ENCODE data around the gene PCDHGA10. TPM values are rescaled to one million over a fixed set of nuclear protein-coding genes. Genes with fewer than 3 reads are reported as not detected.

Gene PCDHGA10
- total RNA-seq, 6 donors from 2014 or later: 3.0 to 19.9 (median 4.3) TPM

GRCh38 chr5:141465351-141465750 lies 52.6 kb downstream of the PCDHGA10 start:
- Histone ChIP-seq H3K27me3 (no peaks in the 10 kb centered on the region), H3K36me3 (no peaks in the 10 kb centered on the region), H3K9me3 (no peaks in the 10 kb centered on the region), H3K4me3 (no peak overlapping the region), H3K27ac (no peak overlapping the region), H3K4me1 (no peaks in the 10 kb centered on the region)
- no peak for DNase-seq
- 96 to 99% methylated on average over 3 of the region's 3 CpGs for WGBS, 2 donors
- TF ChIP-seq CTCF (IDR thresholded peaks at IDR 0.05): no peak
- no peak for TF ChIP-seq POLR2A (IDR thresholded peaks at IDR 0.05)
- no peak for TF ChIP-seq POLR2AphosphoS5 (IDR thresholded peaks at IDR 0.05)
- TF ChIP-seq EP300 (IDR thresholded peaks at IDR 0.05): no peak
- no peak for ATAC-seq (ENCODE audit: low FRiP score in 2 of 2)

Other genes starting within 250 kb of the PCDHGA10 start
- 1 to 10 TPM in 5 of 6 donors, under 1 TPM in 1; 0.30 to 2.9 (median 1.8) TPM for gene PCDHB7, start 240.3 kb upstream of the PCDHGA10 start, total RNA-seq
- gene PCDHB8, start 235.2 kb upstream of the PCDHGA10 start, total RNA-seq: 1 to 10 TPM in 1 of 6 donors, under 1 TPM in 3, not detected in 2; 0.83 to 2.1 (median 0.96) TPM
- gene PCDHB16, start 230.6 kb upstream of the PCDHGA10 start, total RNA-seq: 1 to 10 TPM; 1.6 to 4.9 (median 2.1) TPM
- gene PCDHB9, start 225.8 kb upstream of the PCDHGA10 start, total RNA-seq: 1 to 10 TPM in 4 of 6 donors, under 1 TPM in 2; 0.63 to 3.1 (median 1.2) TPM
- gene PCDHB10, start 220.6 kb upstream of the PCDHGA10 start, total RNA-seq: 1 to 10 TPM; 1.0 to 2.2 (median 1.6) TPM
- 1 to 10 TPM in 5 of 6 donors, under 1 TPM in 1; 0.78 to 3.4 (median 1.5) TPM for gene PCDHB11, start 213.4 kb upstream of the PCDHGA10 start, total RNA-seq
- 1 to 10 TPM in 4 of 6 donors, under 1 TPM in 2; 0.39 to 6.3 (median 1.8) TPM for gene PCDHB12, start 204.3 kb upstream of the PCDHGA10 start, total RNA-seq
- 1 to 10 TPM; 1.2 to 3.1 (median 2.1) TPM for gene PCDHB13, start 199.1 kb upstream of the PCDHGA10 start, total RNA-seq
- gene PCDHB14, start 189.6 kb upstream of the PCDHGA10 start, total RNA-seq: 1 to 10 TPM; 1.3 to 5.2 (median 2.7) TPM
- 1 to 10 TPM; 1.4 to 4.2 (median 2.6) TPM for gene PCDHB15, start 167.6 kb upstream of the PCDHGA10 start, total RNA-seq
- 1 to 10 TPM in 1 of 6 donors, under 1 TPM in 3, not detected in 2; 0.40 to 1.2 (median 0.55) TPM for gene SLC25A2, start 108.9 kb upstream of the PCDHGA10 start, total RNA-seq
- 10 to 100 TPM; 35.6 to 74.5 (median 39.8) TPM for gene TAF7, start 92.2 kb upstream of the PCDHGA10 start, total RNA-seq
- gene PCDHGA1, start 82.5 kb upstream of the PCDHGA10 start, total RNA-seq: under 1 TPM in 4 of 6 donors, not detected in 2; 0.15 to 0.51 (median 0.24) TPM
- gene PCDHGA2, start 74.2 kb upstream of the PCDHGA10 start, total RNA-seq: 1 to 10 TPM; 1.6 to 4.3 (median 2.7) TPM
- 1 to 10 TPM in 4 of 6 donors, under 1 TPM in 2; 0.80 to 2.1 (median 1.7) TPM for gene PCDHGA3, start 69.2 kb upstream of the PCDHGA10 start, total RNA-seq
- 1 to 10 TPM in 4 of 6 donors, under 1 TPM in 2; 0.76 to 6.3 (median 1.3) TPM for gene PCDHGB1, start 62.9 kb upstream of the PCDHGA10 start, total RNA-seq
- gene PCDHGA4, start 58.0 kb upstream of the PCDHGA10 start, total RNA-seq: 1 to 10 TPM; 1.7 to 9.4 (median 2.8) TPM
- gene PCDHGB2, start 53.0 kb upstream of the PCDHGA10 start, total RNA-seq: 10 to 100 TPM in 1 of 6 donors, 1 to 10 TPM in 5; 1.7 to 12.6 (median 2.7) TPM
- gene PCDHGA5, start 48.8 kb upstream of the PCDHGA10 start, total RNA-seq: 1 to 10 TPM in 5 of 6 donors, under 1 TPM in 1; 0.97 to 7.3 (median 2.0) TPM
- gene PCDHGB3, start 42.7 kb upstream of the PCDHGA10 start, total RNA-seq: 1 to 10 TPM; 1.2 to 6.3 (median 2.3) TPM
- gene PCDHGA6, start 39.1 kb upstream of the PCDHGA10 start, total RNA-seq: 1 to 10 TPM; 1.7 to 7.3 (median 3.6) TPM
- gene PCDHGA7, start 30.2 kb upstream of the PCDHGA10 start, total RNA-seq: 10 to 100 TPM in 1 of 6 donors, 1 to 10 TPM in 5; 1.2 to 13.6 (median 2.7) TPM
- 1 to 10 TPM; 2.4 to 6.5 (median 2.9) TPM for gene PCDHGB4, start 25.3 kb upstream of the PCDHGA10 start, total RNA-seq
- 1 to 10 TPM in 5 of 6 donors, under 1 TPM in 1; 0.66 to 8.4 (median 1.6) TPM for gene PCDHGA8, start 20.4 kb upstream of the PCDHGA10 start, total RNA-seq
- gene PCDHGB5, start 15.0 kb upstream of the PCDHGA10 start, total RNA-seq: 10 to 100 TPM in 1 of 6 donors, 1 to 10 TPM in 5; 6.2 to 11.8 (median 8.3) TPM
- 1 to 10 TPM; 2.4 to 8.4 (median 4.5) TPM for gene PCDHGA9, start 10.2 kb upstream of the PCDHGA10 start, total RNA-seq
- 1 to 10 TPM; 3.2 to 7.4 (median 6.3) TPM for gene PCDHGB6, start 5.0 kb upstream of the PCDHGA10 start, total RNA-seq
- 10 to 100 TPM in 4 of 6 donors, 1 to 10 TPM in 2; 7.0 to 22.5 (median 12.7) TPM for gene PCDHGB7, start 4.7 kb downstream of the PCDHGA10 start, total RNA-seq
- gene PCDHGA11, start 8.1 kb downstream of the PCDHGA10 start, total RNA-seq: 10 to 100 TPM in 1 of 6 donors, 1 to 10 TPM in 5; 2.0 to 16.8 (median 2.3) TPM
- gene PCDHGA12, start 17.5 kb downstream of the PCDHGA10 start, total RNA-seq: 10 to 100 TPM in 1 of 6 donors, 1 to 10 TPM in 5; 4.3 to 19.9 (median 5.7) TPM
- gene PCDHGC3, start 63.0 kb downstream of the PCDHGA10 start, total RNA-seq: 100 to 1,000 TPM in 1 of 6 donors, 10 to 100 TPM in 5; 26.4 to 116 (median 50.1) TPM
- gene PCDHGC4, start 72.0 kb downstream of the PCDHGA10 start, total RNA-seq: 10 to 100 TPM in 1 of 6 donors, 1 to 10 TPM in 4, under 1 TPM in 1; 0.69 to 24.7 (median 1.8) TPM
- gene PCDHGC5, start 76.1 kb downstream of the PCDHGA10 start, total RNA-seq: 10 to 100 TPM in 1 of 6 donors, 1 to 10 TPM in 3, under 1 TPM in 2; 0.61 to 11.5 (median 1.4) TPM
- 100 to 1,000 TPM in 5 of 6 donors, 10 to 100 TPM in 1; 96.4 to 175 (median 133) TPM for gene DIAPH1, start 206.0 kb downstream of the PCDHGA10 start, total RNA-seq
- gene HDAC3, start 223.9 kb downstream of the PCDHGA10 start, total RNA-seq: 10 to 100 TPM; 37.2 to 76.5 (median 47.6) TPM
- gene RELL2, start 224.0 kb downstream of the PCDHGA10 start, total RNA-seq: 1 to 10 TPM; 2.6 to 9.4 (median 6.5) TPM
- 100 to 1,000 TPM in 1 of 6 donors, 10 to 100 TPM in 5; 10.2 to 106 (median 32.7) TPM for gene FCHSD1, start 238.4 kb downstream of the PCDHGA10 start, total RNA-seq

Data from upper lobe of left lung (tissue), 6 donors.